B cell (primary cell): ENCODE measurements around the gene TMEM38B.

ENCODE experiments used
- EZH2 ChIP-seq: IDR thresholded peaks from 2 replicates; pipeline ENCODE4 v1.6.1; 2012; ENCODE audit warnings: borderline replicate concordance, low read depth, mild to moderate bottlenecking, moderate library complexity, low read length; ENCODE audit not compliant: insufficient read depth, poor library complexity, severe bottlenecking
- TF ChIP-seq, protein P1 (sequence below): fragments of 200-600 bp; IDR thresholded peaks from one replicate; pipeline ENCODE4 v1.8.0; 2022; ENCODE audit warnings: antibody characterized with exemption, mild to moderate bottlenecking

- TF ChIP-seq, protein P1, sequence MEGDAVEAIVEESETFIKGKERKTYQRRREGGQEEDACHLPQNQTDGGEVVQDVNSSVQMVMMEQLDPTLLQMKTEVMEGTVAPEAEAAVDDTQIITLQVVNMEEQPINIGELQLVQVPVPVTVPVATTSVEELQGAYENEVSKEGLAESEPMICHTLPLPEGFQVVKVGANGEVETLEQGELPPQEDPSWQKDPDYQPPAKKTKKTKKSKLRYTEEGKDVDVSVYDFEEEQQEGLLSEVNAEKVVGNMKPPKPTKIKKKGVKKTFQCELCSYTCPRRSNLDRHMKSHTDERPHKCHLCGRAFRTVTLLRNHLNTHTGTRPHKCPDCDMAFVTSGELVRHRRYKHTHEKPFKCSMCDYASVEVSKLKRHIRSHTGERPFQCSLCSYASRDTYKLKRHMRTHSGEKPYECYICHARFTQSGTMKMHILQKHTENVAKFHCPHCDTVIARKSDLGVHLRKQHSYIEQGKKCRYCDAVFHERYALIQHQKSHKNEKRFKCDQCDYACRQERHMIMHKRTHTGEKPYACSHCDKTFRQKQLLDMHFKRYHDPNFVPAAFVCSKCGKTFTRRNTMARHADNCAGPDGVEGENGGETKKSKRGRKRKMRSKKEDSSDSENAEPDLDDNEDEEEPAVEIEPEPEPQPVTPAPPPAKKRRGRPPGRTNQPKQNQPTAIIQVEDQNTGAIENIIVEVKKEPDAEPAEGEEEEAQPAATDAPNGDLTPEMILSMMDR: no peak
- TF ChIP-seq EZH2: no peak
Observed at GRCh38 chr9:105751761-105752160, 57.4 kb downstream of the TMEM38B start.
